ENCODE data around the gene PRR36. TPM values are rescaled to one million over a fixed set of nuclear protein-coding genes. Genes with fewer than 3 reads are reported as not detected.

PRR36 gene
- total RNA-seq, 4 donors from 2014 or later, result not detected

DNA sequence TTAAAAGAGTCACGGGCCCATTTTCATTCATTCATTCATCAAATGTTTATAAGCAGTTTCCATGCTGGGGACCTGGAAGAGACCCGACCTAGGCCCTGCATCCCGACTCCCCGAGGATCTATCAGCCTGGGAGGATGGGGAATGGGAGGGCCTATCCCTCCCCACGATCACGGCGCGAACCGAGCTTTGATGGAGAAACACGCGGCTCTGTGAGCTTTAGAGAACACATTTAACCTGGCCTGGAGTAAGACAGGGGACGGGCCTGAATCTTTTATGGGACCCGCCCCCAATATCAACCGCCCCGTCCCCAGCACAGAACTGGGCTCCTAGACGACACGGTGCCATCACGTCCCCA lies 45.0 kb downstream of the PRR36 start:
- TF ChIP-seq POLR2A (IDR thresholded peaks at IDR 0.05), result no peak
- TF ChIP-seq, protein P1, sequence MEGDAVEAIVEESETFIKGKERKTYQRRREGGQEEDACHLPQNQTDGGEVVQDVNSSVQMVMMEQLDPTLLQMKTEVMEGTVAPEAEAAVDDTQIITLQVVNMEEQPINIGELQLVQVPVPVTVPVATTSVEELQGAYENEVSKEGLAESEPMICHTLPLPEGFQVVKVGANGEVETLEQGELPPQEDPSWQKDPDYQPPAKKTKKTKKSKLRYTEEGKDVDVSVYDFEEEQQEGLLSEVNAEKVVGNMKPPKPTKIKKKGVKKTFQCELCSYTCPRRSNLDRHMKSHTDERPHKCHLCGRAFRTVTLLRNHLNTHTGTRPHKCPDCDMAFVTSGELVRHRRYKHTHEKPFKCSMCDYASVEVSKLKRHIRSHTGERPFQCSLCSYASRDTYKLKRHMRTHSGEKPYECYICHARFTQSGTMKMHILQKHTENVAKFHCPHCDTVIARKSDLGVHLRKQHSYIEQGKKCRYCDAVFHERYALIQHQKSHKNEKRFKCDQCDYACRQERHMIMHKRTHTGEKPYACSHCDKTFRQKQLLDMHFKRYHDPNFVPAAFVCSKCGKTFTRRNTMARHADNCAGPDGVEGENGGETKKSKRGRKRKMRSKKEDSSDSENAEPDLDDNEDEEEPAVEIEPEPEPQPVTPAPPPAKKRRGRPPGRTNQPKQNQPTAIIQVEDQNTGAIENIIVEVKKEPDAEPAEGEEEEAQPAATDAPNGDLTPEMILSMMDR (IDR thresholded peaks at IDR 0.05), result no peak
- H3K4me1 ChIP-seq, result peaks cover 0 to 40% (median 2%) of the 10 kb centered on the region in 4 donors
- H3K27me3 ChIP-seq, result no peaks in the 10 kb centered on the region
- no peaks in the 10 kb centered on the region for H3K9me3 ChIP-seq
- H3K36me3 ChIP-seq, result no peaks in the 10 kb centered on the region
- peak overlapping the region; percentile 20 to 99 (median 70) for H3K4me3 ChIP-seq
- no peak for DNase-seq
- H3K27ac ChIP-seq, result peak overlapping the region in 3 of 4 donors; percentile 33 to 41 (median 39)

DNA sequence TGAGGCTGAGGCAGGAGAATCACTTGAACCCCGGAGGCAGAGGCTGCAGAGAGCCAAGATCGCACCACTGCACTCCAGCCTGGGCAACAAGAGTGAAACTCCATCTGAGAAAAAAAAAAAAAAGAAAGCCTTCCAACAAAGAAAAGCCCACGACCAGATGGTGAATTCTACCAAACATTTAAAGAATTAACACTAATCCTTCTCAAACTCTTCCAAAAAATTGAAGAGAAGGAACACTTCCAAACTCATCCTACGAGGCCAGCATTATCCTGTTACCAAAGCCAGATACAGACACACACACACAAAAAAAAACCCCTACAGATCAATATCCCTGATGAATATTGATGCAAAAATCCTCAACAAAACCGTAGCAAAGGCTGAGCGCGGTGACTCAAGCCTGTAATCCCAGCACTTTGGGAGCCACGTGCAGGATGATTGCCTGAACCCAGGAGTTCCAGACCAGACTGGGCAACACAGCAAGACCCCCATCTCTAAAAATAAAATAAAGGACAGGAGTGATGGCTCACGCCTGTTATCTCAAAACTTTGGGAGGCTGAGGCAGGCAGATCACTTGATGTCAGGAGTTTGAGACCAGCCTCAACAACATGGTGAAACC lies 50.4 kb downstream of the PRR36 start:
- no peaks in the 10 kb centered on the region for H3K9me3 ChIP-seq
- no peak for DNase-seq
- no peak overlapping the region for H3K27ac ChIP-seq
- no peaks in the 10 kb centered on the region for H3K36me3 ChIP-seq
- H3K27me3 ChIP-seq, result no peaks in the 10 kb centered on the region
- H3K4me1 ChIP-seq, result no peaks in the 10 kb centered on the region
- TF ChIP-seq POLR2A (IDR thresholded peaks at IDR 0.05), result no peak
- TF ChIP-seq, protein P1 (IDR thresholded peaks at IDR 0.05), result no peak
- no peak overlapping the region for H3K4me3 ChIP-seq

DNA sequence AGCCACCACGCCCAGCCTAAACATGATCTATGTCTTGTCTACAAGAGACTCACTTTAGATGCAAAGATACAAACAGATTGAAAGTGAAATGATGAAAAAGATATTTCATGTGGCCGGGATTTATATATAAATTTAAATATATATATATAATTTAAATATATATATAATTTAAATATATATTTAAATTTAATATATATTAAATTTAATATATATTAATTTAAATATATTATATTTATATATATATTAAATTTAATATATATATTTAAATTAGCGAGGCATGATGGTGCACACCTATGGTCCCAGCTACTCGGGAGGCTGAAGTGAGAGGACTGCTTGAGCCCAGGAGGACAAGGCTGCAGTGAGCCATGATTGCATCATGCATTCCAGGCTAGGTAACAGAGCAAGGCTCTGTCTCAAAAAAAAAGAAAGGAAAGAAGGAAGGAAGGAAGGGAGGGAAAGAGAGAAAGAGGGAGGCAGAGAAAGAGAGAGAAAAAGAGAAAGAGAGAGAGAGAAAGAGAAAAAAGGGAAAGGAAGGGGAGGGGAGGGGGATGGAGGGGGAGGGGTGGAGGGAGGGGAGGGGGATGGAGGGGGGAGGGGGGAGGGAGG lies 51.2 kb downstream of the PRR36 start:
- no peak overlapping the region for H3K27ac ChIP-seq
- H3K4me1 ChIP-seq, result no peaks in the 10 kb centered on the region
- DNase-seq, result no peak
- no peaks in the 10 kb centered on the region for H3K9me3 ChIP-seq
- no peaks in the 10 kb centered on the region for H3K36me3 ChIP-seq
- H3K4me3 ChIP-seq, result no peak overlapping the region
- TF ChIP-seq POLR2A (IDR thresholded peaks at IDR 0.05), result no peak
- TF ChIP-seq, protein P1 (IDR thresholded peaks at IDR 0.05), result no peak
- H3K27me3 ChIP-seq, result no peaks in the 10 kb centered on the region

DNA sequence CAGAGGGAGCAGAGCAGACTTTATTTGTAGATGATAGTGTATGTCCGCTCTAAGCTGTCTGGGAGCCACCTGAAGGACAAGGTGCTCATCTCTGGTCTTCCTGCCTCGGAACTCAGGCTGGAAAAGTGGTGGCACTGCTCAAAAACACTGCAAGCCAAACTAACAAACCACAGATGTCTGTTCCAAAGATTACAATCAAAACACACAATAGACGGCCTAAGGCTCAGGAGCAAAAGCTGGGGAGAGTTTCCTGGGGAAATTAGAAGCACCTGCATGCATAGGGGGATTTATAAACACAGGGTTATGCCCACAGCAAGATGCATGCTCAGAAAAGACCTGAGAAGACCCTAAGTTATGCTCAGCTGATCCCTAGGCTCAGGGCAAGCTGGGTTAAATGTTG lies 53.6 kb downstream of the PRR36 start:
- TF ChIP-seq, protein P1 (IDR thresholded peaks at IDR 0.05), result no peak
- TF ChIP-seq POLR2A (IDR thresholded peaks at IDR 0.05), result no peak
- no peaks in the 10 kb centered on the region for H3K36me3 ChIP-seq
- no peak for DNase-seq

DNA sequence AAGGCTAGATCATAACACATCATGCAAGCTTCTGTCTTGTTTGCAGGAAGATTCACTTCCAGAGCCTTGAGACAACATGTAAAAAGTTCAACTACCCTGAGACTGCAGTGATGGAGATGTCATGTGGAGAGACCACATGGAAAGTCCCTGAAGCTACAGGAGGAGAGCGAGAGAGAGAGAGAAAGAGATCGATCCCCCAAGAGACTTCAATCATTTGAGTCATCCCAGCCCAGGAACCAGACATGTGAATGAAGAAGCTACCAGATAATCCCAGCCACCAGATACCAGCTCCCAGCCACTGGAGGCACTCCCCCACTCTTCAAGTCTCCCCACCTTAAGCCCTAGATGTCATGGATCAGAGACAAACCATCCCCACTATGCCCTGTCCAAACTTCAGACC lies 54.9 kb downstream of the PRR36 start:
- no peaks in the 10 kb centered on the region for H3K27me3 ChIP-seq
- no peaks in the 10 kb centered on the region for H3K36me3 ChIP-seq
- H3K27ac ChIP-seq, result no peak overlapping the region
- H3K9me3 ChIP-seq, result peaks cover 0 to 3% (median 0%) of the 10 kb centered on the region in 4 donors
- TF ChIP-seq, protein P1 (IDR thresholded peaks at IDR 0.05), result no peak
- TF ChIP-seq POLR2A (IDR thresholded peaks at IDR 0.05), result no peak
- H3K4me3 ChIP-seq, result no peak overlapping the region
- no peak for DNase-seq
- H3K4me1 ChIP-seq, result no peaks in the 10 kb centered on the region

More for the DNA sequence above, 53.6 kb downstream of the PRR36 start:
- Histone ChIP-seq H3K27ac (no peak overlapping the region), H3K9me3 (peaks cover 0 to 3% (median 0%) of the 10 kb centered on the region in 4 donors), H3K4me1 (no peaks in the 10 kb centered on the region), H3K4me3 (no peak overlapping the region), H3K27me3 (no peaks in the 10 kb centered on the region)

Data from Peyer's patch (tissue), 4 donors.